Ectodermal cell (in vitro differentiated cells): ENCODE measurements around the gene ESR1.

Experiments used
- H3K27ac ChIP-seq: 2 replicates; pipeline ENCODE4 v1.7.0; 2013; ENCODE audit warnings: mild to moderate bottlenecking, low read depth, low read length; ENCODE audit not compliant: insufficient read depth, poor library complexity, severe bottlenecking
- H3K27me3 ChIP-seq: 2 replicates; pipeline ENCODE4 v1.7.0; 2013; ENCODE audit warnings: mild to moderate bottlenecking, low read length; ENCODE audit not compliant: insufficient read depth, control insufficient read depth, poor library complexity, severe bottlenecking
- H3K36me3 ChIP-seq: one replicate; pipeline ENCODE4 v1.7.0; 2013; ENCODE audit warnings: low read length; ENCODE audit not compliant: control insufficient read depth, insufficient read depth
- H3K4me1 ChIP-seq: one replicate; pipeline ENCODE4 v1.7.0; 2013; ENCODE audit warnings: low read length; ENCODE audit not compliant: control insufficient read depth, insufficient read depth
- H3K4me3 ChIP-seq: 2 replicates; pipeline ENCODE4 v1.7.0; 2013; ENCODE audit warnings: low read depth, low read length, control low read depth; ENCODE audit not compliant: insufficient read depth
- H3K9me3 ChIP-seq: 2 replicates; pipeline ENCODE4 v1.7.0; 2013; ENCODE audit warnings: mild to moderate bottlenecking, low read length, moderate library complexity; ENCODE audit not compliant: control insufficient read depth
- WGBS, 2 experiments: methylation state at CpG; one replicate each; pipeline ENCODE4 v1.1.7; 2013; ENCODE audit warnings: missing lambda C conversion rate in 2 of 2; 5-methylcytosine and 5-hydroxymethylcytosine counted together

The ESR1 gene

DNA sequence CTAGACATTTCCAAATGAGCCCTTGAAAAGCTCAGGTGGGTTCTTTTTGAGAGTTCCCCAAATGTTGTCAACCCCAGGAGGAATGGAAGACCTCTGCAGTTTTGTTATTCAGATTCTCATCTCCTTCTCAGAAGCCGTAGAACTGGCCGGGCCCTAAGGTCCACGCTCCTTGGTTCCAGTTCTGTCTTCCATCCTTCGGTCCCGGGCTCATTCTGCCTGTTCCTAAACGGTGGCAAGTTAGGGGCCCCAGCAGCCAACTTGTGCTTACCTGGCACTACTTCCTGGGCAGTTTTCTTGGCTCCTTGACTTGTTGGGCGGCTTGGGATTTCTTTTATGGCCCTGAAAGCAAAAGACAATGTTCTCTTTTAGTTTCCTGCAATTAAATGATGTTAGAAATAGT, 6.4 kb downstream of the ESR1 start:
- Histone ChIP-seq H3K4me3 (no peak overlapping the region), H3K36me3 (no peaks in the 10 kb centered on the region), H3K27ac (no peak overlapping the region), H3K27me3 (peaks cover 31% of the 10 kb centered on the region), H3K9me3 (no peaks in the 10 kb centered on the region), H3K4me1 (no peaks in the 10 kb centered on the region)
- 89 to 94% methylated on average over 7 of the region's 7 CpGs for WGBS, 2 experiments

DNA sequence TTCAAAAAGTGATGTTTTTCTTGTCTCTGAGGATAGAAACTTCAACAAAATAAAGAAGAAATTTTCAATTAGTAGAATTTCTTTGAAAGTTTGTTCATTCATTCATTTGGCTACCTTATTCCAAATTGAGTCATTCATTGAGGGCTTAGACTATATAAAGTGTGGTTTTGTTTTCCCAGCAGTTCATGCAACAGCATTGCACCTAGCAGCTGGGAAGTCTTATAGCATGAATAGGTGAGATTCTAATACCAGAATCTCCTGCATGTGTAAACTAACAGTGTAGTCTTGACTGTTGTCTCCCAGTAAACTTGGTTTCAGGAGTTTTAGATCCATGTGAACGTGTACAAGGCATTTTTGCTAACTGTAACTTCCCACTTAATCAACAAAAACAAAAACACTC, 7.1 kb downstream of the ESR1 start:
- WGBS, 2 experiments, result 79 to 86% methylated on average over 1 of the region's 1 CpG
- Histone ChIP-seq H3K9me3 (no peaks in the 10 kb centered on the region), H3K27ac (no peak overlapping the region), H3K36me3 (no peaks in the 10 kb centered on the region), H3K4me3 (no peak overlapping the region), H3K27me3 (peaks cover 24% of the 10 kb centered on the region), H3K4me1 (no peaks in the 10 kb centered on the region)

DNA sequence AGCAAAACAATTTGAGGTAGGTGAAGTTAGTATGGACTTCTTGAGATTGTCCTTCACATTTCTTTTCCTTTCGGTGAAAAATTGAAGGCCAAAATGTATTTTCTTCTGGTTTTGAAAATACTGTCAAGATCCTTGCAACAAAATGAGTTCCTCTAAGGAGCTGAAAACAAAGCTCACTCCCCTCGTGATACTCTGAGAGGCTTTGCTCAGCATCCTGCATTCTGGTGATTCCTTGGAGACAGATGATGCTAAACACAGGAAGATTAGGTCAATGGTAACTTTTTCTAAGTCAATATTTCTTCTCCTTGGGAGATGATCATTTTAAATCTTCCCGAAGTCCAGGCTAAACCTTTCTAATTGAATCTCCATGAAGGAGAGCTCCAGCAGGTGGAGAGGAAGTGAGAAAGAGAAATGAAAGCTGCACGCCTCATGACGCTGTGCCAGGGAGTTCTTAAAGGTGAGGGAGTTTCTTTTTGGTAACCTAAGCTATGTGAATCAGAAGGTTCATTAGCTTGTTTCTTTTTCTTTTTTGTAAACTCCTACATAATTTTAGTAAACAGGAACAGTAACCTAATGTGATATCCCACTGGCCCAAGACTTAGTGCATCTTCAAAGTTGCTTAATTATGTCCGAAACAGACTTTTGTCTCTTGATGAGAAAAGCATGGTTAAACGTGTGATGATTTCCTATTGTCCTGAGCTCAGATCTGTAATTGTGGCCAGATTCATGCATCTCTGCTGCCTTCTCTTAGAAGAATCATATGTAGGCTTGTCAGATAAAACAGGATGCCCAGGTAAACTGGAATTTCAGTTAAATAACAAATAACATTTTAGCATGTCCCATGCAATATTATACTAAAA, 15.0 kb downstream of the ESR1 start:
- Histone ChIP-seq H3K4me3 (no peak overlapping the region), H3K4me1 (no peaks in the 10 kb centered on the region), H3K27ac (no peak overlapping the region), H3K27me3 (no peaks in the 10 kb centered on the region), H3K9me3 (no peaks in the 10 kb centered on the region), H3K36me3 (no peaks in the 10 kb centered on the region)
- 83 to 90% methylated on average over 7 of the region's 7 CpGs for WGBS, 2 experiments

DNA sequence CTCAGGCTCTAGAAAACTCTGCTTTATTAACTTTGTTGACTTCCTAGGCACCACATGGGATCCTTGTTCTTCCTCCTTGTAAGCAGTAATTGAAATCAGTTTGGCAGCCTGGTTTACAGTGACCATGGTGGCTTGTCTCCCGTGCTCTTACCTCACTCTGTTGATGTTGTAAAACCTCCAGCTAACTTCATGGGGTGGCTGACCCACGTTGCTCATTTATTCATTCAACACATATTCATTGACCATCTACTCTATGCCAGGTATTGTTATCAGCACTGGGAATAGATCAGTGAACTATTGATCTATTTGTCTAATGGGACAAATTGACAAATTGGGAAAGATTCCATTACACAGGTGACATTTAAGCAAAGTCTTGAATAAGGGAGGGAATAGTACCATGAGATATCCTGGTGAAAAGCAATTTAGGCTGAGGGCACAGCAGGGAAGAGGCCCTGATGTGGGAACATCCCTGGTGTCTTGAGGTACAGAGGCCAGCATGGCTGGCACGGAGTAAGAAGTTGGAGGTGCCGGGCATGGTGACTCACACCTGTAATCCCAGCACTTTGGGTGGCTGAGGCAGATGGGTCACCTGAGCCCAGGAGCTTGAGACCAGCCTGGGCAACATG, 19.1 kb downstream of the ESR1 start:
- no peaks in the 10 kb centered on the region for H3K4me1 ChIP-seq
- H3K27me3 ChIP-seq, result no peaks in the 10 kb centered on the region
- H3K36me3 ChIP-seq, result no peaks in the 10 kb centered on the region
- no peak overlapping the region for H3K4me3 ChIP-seq
- 85 to 91% methylated on average over 4 of the region's 4 CpGs for WGBS, 2 experiments
- H3K9me3 ChIP-seq, result no peaks in the 10 kb centered on the region
- no peak overlapping the region for H3K27ac ChIP-seq

DNA sequence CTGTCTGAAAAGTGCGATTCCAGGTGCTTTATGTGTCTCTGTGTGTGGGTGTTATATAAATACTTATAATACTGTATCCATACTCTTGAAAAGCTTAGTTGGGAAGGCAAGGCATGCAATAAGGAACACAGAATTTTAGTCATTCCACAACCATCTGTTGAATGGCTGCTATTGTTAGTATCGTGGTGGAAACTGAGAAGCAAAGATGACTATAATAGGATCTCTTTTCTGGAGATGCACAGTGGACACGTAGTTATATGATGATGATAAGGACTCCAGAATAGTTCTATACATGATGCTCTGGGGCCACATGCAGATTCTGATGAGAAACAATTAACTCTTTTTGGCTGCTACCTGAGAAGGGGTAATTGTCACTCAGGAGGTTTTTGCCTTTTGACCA, 25.2 kb downstream of the ESR1 start:
- Histone ChIP-seq H3K4me1 (no peaks in the 10 kb centered on the region), H3K36me3 (no peaks in the 10 kb centered on the region), H3K9me3 (no peaks in the 10 kb centered on the region), H3K27me3 (no peaks in the 10 kb centered on the region), H3K27ac (no peak overlapping the region), H3K4me3 (no peak overlapping the region)
- 82 to 89% methylated on average over 2 of the region's 3 CpGs for WGBS, 2 experiments

DNA sequence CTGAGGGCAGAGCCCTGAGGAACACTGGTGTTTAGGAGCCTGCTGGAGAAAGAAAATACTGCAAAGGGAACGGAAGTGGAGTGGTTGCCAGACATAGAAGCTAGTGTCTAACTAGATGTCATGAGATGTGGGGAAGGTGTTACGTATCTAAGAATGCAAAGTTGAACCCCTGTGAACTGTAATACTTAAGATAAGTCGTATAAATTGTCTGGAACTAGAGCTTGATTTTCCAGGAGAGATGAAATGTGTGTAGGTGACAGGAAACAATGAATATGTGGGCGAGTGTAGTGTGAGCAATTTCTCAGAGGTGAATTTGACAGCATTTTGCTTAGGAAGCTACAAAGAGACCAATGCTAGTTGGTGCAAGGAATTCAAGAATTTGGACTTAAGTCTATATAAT, 27.9 kb downstream of the ESR1 start:
- 80 to 82% methylated on average over 4 of the region's 4 CpGs for WGBS, 2 experiments
- H3K27me3 ChIP-seq, result no peaks in the 10 kb centered on the region
- no peak overlapping the region for H3K27ac ChIP-seq
- no peaks in the 10 kb centered on the region for H3K36me3 ChIP-seq
- H3K4me3 ChIP-seq, result no peak overlapping the region
- no peaks in the 10 kb centered on the region for H3K4me1 ChIP-seq
- no peaks in the 10 kb centered on the region for H3K9me3 ChIP-seq

DNA sequence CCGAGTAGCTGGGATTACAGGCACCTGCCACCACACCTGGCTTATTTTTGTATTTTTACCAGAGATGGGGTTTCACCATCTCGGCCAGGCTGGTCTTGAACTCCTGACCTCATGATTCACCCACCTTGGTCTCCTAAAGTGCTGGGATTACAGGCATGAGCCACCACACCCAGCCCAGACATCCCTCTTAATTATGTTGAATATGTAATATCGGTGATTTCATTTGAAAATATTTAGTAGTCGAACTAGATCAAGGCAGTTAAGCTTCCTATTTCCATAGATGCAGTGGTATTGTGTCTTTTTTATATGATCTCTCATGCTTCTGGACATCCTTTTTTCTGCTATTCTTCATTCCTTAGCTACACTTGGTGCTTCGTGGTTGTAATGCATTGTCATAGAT, 29.7 kb downstream of the ESR1 start:
- Histone ChIP-seq H3K9me3 (no peaks in the 10 kb centered on the region), H3K36me3 (no peaks in the 10 kb centered on the region), H3K27ac (no peak overlapping the region), H3K4me3 (no peak overlapping the region), H3K4me1 (no peaks in the 10 kb centered on the region), H3K27me3 (no peaks in the 10 kb centered on the region)
- WGBS, 2 experiments, result 88 to 90% methylated on average over 5 of the region's 5 CpGs

DNA sequence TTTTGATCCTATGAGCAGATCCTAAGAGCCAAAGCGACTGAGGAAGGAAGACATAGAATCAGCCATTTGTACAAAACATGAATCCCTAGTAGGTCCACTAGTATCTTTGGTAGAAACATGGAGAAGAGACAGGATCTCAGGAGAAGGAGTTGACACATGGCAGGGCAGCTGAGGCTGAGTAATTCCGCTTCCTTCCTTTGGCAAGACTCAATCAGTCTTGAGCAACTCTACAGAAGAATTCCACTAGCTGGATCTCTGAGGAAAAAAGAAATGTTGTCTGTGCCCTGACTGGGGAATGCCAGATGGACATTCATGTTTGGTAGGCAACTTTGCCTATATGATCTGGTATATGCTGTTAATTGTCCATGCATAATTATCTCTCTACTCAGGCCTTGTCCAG, 35.3 kb downstream of the ESR1 start:
- H3K4me1 ChIP-seq, result no peaks in the 10 kb centered on the region
- H3K27ac ChIP-seq, result no peak overlapping the region
- no peaks in the 10 kb centered on the region for H3K27me3 ChIP-seq
- 89 to 100% methylated on average over 2 of the region's 2 CpGs for WGBS, 2 experiments
- no peaks in the 10 kb centered on the region for H3K9me3 ChIP-seq
- no peaks in the 10 kb centered on the region for H3K36me3 ChIP-seq
- H3K4me3 ChIP-seq, result no peak overlapping the region

DNA sequence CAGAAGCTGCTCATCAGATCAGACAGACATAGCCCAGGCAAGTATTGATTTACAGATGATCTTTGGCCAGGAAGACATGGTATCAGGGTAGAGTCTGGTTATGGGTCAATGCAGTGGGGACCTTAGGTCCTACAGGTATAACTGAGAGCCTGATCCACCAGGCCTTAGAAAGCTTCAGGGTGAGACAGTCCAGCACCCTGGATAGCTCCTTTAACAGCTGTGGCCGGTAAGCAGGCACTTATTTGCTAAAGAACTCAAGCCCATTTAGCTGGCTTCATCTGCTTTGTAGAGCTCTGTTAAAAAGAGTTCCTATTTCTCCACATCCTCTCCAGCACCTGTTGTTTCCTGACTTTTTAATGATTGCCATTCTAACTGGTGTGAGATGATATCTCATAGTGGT, 39.6 kb downstream of the ESR1 start:
- no peak overlapping the region for H3K4me3 ChIP-seq
- H3K9me3 ChIP-seq, result no peaks in the 10 kb centered on the region
- H3K36me3 ChIP-seq, result no peaks in the 10 kb centered on the region
- no peak overlapping the region for H3K27ac ChIP-seq
- no peaks in the 10 kb centered on the region for H3K27me3 ChIP-seq
- WGBS, 2 experiments, result 8 to 14% methylated on average over 1 of the region's 1 CpG
- no peaks in the 10 kb centered on the region for H3K4me1 ChIP-seq

DNA sequence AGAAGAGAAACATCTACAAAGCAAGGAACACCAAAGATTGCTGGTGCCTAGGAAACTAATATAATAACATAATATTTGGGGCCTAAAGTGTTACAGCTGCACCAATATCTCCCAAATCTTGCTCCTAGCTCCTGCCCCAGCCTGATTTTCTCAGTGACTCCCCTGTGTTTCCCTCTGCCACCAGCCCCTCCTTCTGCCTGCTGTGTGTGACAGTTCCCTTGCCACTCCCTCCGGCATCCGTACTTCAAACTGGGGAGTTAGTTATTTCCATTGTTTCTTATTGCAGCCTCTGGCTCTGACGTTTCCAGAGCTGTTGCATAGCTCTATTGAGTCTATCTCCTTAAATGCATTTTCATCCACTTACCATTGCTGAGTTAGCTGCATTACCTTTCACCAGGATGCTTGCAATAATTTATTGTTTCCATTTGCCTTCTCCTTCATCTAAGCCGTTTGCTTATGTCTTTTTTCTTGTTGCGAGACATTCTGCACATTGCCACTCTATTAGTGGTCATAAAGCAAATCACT, 43.1 kb downstream of the ESR1 start:
- 52 to 54% methylated on average over 5 of the region's 5 CpGs for WGBS, 2 experiments

More for the DNA sequence above, 43.1 kb downstream of the ESR1 start:
- Histone ChIP-seq H3K9me3 (no peaks in the 10 kb centered on the region), H3K36me3 (no peaks in the 10 kb centered on the region), H3K27ac (no peak overlapping the region), H3K4me1 (no peaks in the 10 kb centered on the region), H3K27me3 (no peaks in the 10 kb centered on the region), H3K4me3 (no peak overlapping the region)
